Activated T-helper 1 cell treated with anti-CD3 and anti-CD28 coated beads, Interleukin-2, amount 50 U/mL, for 16 hours (primary cell): ENCODE results near the gene XRCC4.

Source experiments
- DNase-seq, 2 donors: peaks; one replicate each; pipeline ENCODE4 v3.0.0-alpha.2; 2020; ENCODE audit warnings: low read depth in 1 of 2, low spot score in 1 of 2

Gene XRCC4

DNA sequence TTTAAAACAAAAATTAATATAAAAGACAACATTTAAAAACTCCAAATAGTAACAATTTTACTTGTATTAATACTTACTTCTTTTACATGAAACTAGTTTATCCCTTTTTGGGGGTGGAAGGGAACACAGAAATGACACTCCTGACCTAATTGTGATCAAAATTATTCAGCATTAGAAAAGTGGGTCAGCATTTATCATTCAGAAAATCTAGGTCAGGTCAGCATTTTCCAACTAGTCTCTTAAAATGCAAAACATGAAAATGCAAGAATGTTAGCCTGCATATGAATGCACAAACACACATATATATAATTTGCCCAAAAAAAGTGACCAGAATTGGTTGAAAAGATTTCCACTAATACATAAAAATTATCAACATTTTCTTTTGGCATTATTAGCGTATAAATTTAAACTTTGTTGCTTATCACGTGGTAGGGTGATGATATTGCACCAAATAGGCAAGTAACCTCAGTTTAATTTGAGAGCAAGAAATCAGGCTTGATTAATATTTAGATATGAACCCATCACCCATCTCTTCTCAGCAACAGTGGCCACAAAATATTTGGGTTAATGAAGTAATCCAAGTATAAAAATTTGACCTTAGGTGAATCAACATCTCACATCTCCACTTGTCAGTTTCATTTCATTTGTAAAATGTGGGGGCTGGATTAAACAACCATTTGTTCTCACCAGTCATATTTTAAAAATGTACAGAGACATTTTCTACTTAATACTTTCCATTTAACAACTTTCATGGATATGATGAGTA, 5.9 kb upstream of the XRCC4 start:
- no peak for DNase-seq

DNA sequence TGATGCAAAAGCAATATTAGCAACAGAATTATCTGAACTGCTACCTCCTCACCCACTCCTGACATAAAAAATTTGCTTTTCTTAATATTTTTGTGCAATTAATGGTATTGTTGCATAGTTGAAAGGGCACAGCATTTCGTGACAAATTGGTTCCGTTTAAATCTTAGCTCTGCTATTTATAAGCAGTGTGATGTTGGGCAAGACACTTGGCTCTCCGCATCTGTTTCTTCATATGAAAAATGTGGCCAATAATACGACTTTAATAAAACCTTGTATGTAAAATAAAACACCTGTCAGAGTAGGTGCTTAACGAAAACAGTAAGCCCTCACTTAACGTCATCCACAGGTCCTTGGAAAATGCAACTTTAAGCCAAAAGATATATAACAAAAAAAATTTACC, 4.4 kb upstream of the XRCC4 start:
- DNase-seq = no peak

DNA sequence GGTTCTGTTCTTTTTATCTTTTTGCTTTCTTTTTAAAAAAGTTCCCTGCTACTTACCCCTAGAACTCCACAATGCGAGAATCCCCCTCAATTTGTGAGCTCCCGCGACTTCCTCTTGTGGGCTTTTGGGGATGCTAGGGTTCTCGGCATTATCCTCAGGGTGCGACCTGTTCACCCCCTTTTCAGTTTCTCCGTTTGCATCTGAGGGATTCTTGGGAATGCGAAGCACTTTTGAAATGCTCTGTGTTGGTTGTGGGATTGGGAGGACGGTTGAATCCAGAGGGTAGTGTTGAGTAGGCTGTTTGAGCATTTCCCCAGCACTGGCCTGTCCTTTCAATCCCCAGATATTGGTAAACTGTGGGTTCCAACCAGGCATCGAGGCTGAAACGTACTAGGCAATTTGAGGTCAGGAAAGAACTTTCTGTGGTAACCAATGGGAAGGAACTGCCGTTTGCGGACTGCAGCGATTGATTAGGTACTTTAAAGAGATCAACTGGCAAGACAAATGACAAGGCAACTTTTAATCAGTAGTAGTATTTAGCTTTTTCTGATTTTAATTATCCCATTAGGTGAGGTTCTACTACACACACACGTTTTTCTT, 415 bp downstream of the XRCC4 start:
- no peak for DNase-seq

DNA sequence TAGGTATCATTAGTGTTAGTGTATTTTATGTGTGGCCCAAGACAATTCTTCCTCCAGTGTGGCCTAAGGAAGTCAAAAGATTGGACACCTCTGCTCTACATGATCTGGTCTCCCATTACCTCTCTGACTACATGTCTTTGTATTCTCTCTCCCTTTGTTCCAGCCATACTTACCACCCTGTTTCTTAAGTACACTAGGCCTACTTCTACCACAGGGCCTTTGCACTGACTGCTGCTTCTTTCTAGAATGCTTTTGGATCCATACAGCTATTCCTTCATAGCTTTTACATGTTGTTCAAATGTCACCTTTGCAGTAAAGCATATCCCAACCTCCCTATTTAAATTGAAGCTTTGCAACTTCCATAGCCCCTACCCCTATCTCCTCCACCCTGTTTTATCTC, 5.4 kb downstream of the XRCC4 start:
- no peak for DNase-seq

DNA sequence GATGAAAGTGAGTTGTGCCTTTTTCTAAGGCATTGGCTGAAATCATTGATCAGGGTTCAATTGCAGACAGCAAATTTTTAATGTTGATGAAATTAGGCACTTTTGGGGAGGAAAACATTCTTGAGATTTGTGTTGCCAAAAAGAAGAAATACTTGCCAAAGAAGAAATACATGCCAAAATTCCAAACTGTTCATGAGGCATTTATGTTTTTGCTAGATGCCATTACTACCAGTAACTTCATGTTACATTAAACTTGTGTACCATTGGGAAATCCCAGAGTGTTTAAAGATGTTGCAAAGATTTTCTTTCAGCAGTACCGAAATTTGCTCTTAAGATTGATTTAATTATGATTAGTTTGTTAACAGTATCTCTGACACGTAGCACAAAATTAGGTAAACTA, 7.0 kb downstream of the XRCC4 start:
- no peak for DNase-seq

DNA sequence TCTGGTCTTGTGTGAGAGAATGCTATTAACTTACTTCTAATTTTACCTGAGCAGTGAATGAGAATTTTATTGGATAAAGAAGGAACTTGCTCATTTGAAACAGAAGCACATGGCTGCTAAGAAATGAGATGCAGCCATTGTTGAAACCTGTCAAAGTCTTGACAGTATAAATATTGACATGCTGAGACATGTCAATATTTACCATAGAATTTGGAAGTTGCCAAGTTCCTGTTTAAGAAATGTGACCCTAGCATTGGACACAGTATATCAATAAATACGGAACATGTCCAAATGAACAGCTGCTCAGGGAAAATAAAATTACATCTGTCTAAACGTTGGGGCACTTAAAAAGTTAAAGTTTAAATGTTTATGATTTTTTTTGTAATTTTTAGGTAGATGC, 7.8 kb downstream of the XRCC4 start:
- no peak for DNase-seq

DNA sequence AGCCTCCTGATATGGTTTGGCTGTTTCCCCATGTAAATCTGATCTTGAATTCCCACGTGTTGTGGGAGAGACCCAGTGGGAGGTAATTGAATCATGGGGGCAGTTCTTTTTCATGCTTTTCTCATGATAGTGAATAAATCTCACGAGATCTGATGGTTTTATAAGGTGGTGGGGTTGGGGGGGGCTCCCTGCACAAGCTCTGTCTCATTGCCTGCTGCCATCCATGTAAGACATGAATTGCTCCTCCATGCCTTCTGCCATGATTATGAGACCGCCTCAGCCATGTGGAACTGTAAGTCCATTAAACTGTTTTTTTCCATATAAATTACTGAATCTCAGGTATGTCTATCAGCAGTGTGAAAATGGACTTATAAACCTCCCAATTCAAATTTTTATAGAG, 12.8 kb downstream of the XRCC4 start:
- DNase-seq = no peak

DNA sequence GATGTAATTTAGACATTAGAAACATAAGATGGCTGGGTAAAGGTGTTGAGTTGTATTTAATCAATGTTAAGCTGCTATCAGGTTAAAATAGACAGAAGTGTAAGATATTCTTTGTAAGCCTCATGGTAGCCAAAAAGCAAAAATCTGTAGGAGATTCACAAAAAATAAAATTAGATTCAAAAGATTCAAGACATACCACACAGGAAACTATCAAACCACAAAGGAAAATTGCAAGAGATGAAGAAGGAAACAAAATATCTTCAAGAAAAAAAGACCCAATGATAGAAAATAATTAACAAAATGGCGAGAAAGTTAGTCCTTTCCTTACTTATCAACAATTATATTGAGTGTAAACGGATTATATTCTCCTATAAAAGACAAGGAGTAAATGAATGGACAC, 15.3 kb downstream of the XRCC4 start:
- DNase-seq = no peak

DNA sequence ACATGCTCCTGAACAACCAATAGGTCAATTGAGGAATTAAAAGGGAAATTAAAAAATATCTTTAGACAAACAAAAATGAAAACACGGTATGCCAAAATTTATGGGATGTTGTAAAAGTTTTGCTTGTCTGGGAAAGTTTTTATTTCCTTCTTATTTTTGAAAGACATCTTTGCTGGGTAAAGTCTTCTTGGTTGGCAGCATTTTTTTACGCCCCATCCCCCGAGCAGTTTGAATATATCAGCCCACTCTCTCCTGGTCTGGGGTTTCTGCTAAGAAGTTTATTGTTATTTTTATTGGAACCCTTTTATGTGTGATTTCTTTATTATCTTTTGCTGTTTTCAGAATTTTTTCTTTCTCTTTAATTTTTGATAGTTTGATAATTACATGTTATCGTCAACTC, 16.3 kb downstream of the XRCC4 start:
- DNase-seq = no peak

DNA sequence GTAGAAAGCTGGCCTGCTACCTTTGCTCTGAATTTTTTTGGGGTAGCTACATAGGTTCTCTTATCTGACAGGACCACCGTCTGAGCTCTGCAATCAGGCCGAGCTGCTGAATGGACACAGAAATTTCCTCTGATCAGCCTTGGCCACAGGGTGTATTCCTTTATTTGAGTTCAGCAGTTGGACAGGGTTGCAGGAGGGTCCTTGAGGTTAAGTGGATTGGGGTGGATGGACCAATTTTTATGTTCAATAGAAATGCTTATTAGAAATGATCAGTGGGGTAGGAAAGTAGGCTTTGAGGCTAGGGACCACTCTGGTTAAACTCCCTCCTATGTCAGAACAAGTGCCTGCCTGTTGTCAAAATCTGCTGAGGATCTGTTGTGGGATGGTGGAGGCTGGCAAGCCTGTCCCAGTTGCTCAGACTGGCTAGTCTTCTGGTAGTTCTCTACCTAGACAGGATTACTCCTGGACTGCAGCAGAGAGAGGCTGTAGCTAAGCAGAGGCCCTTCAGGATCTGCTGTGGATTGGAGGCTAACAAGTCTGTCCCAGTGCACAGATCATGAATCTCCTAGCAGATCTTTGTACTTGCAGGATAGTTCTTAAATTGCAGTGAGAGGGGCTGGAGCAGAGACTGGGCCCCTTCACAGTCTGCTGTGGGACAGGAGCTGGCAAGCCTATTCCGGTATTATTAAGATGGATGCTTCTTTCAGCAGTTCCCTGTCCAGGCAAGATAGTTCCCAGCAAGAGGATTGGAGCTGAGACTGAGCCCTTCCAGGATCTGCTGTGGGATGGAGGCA, 18.0 kb downstream of the XRCC4 start:
- DNase-seq = no peak

DNA sequence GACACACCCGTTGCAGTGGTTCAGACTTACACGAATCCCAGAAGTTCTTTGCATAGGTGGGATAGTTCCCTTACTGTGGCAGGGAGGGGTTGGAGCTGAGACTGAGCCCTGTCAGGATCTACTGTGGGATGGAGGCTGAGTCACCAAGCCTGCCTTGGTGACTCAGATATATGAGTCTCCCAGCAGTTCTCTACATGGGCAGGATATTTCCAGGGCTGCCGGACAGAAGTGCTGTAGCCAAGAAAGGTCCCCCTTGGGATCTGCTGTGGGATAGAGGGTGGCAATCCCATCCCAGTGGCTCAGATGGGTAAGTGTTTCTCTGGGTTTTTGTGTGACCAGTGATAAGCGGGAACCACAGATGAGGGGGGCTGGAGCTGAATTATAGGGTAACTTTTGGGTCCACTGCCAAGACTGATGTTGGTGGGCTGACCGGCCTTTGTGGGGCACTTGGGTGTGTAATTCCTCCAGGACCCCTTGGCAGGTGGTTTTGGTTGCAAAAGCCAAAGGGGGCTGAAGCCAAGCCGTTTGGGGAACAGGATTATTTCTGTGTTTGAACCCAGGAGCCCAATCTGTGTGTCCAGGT, 18.7 kb downstream of the XRCC4 start:
- DNase-seq = no peak

DNA sequence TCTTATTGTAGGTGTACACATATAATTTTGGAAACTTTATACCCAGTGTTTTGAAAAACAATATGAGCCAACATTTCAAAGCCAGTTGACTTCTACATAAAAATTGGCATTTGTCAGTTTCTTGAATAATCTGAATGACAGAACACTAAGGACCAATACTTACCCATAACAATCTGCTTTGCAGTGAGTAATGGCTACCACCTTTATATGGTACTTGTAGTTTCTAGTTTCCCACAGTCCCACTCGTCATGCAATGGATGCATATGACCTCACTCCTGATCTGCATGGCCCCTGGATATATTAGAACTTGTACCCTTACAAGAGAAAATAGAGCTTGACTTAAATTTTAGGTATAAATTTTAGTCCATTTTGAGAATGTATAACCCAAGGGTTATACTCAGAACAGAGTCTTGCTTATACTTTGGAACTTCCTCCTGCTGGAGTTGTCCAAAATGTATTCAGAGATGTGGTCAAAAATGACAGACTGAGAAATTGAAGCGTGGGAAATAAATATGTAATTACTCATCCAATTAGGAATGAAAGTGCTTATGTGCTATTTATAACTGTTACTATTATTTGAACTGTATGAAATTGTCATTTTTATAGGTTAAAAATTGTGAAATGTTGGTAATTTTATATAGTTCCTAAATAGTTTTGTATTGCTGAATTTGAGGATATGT, 19.5 kb downstream of the XRCC4 start:
- no peak for DNase-seq

DNA sequence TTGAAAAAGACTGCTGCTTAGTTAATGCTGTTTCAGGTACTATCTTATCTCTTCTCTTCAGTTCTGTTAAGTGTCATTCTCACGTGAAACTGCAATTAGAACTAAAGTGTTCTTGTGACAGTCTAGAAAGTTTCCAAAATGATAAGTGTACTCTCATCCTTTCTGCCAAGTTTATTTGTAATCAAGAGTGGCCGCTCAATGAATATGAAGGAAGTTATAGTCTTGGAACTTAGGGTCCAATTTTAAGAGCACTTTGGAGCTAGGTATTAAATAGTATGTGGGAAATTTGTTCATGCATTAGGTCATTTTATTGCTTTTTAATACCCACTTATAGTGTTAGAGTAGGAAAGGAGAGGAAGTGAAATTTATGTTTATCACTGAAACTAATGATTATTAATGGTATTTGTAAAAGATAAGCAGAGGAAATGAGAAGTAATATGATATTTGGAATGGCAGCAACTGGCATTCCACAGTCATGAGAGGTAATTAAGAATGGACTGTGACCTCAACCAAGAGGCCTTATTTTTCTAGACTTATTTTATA, 20.4 kb downstream of the XRCC4 start:
- no peak for DNase-seq

DNA sequence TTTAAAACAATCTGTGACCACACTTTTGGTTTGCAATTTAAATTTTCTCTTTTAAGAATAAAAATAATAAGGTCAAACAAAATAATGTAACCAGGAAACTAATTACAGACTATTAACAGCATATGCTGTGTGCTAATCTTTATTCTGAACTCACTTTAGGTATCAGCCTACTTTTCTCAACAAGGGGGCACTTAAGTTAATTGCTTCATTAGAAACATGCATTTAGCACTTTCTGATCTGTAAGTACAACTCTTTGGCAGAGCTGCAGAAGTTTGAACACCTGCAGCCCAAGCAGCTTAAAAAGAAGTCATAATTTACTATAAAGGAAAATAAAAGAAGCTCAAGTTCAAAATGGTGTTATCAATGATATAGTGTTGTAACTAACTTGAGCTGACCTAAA, 21.7 kb downstream of the XRCC4 start:
- DNase-seq = no peak

DNA sequence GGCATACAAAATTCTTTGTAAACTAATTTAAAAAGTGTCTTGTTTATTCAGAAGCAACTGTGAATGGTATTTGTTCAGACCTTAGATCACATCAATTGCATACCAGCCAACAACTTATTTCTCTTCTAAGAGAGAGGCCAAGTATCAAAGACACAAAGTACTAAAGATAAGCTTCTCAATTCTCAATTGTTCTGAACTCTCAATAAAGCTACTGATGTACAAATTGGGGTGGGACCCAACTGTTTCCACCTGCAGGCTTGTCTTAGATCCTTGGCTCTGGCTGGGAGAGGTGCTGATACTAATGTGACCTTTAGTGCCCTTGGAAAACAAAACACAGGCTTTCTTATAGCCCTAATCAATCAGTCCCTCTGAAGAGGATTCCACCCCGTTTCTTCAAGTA, 22.1 kb downstream of the XRCC4 start:
- DNase-seq = no peak

DNA sequence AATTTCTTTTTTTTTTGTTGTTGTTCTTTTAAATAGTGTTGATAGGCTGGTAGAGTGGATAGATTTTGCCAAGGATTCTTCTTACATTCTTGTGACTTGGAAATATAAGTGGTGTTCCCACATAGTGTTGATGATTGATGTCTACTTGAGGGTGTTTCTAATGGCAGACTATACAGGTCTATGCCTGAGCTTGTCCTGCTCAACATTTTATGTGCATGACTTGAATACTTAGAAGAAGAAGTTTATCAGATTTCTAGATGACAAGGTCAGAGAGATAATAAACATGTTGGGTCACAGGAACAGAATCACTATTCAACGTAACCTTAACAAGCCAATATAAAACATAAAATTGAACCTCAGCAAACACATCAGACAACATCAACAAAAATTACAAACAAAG, 24.2 kb downstream of the XRCC4 start:
- no peak for DNase-seq

DNA sequence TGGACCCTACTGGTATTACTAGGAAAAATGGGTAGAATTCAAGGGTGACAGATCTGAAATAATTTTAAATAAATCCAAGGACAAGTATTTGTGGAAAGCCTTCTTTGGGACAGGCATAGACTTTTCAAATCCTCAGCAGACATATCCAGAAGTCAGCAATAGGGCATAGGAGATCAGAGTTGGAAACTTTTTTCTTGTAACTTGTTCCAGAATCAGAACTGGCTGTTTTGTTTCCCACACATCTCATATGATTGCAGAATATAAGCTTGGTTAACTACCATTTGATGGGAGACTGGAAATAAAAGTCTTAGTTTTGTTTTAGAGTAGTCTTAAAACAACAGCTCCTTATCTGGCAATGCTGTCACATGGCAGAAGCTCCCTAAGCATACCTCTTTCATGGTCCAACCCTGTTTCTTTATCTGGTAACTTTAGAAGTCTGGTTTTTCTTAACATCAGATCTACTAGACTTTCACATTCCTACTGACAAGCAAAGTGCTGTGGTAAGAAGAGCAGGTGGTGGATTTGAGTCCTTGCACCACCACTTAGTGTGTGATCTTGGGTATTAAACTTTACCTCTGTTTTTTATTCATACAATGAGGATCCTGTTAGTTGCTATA, 25.1 kb downstream of the XRCC4 start:
- no peak for DNase-seq

DNA sequence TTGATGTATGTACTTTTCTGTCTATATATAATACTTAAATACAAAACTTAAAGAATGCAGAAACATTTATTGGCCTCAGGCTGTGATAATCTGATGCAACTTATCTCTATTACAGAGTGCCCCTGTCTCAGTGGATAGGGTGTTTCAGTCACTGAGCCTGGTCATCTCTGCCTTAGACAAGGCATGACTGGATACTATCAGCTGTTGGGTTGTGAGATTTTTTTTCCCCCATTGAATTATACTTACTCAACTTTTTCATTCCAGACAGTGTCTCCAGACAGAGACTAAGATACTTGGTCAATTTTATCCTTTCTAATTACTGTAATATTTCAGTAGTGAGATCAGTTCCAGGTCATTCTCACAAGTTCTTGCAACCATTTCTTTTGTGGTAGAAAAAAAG, 26.7 kb downstream of the XRCC4 start:
- no peak for DNase-seq

DNA sequence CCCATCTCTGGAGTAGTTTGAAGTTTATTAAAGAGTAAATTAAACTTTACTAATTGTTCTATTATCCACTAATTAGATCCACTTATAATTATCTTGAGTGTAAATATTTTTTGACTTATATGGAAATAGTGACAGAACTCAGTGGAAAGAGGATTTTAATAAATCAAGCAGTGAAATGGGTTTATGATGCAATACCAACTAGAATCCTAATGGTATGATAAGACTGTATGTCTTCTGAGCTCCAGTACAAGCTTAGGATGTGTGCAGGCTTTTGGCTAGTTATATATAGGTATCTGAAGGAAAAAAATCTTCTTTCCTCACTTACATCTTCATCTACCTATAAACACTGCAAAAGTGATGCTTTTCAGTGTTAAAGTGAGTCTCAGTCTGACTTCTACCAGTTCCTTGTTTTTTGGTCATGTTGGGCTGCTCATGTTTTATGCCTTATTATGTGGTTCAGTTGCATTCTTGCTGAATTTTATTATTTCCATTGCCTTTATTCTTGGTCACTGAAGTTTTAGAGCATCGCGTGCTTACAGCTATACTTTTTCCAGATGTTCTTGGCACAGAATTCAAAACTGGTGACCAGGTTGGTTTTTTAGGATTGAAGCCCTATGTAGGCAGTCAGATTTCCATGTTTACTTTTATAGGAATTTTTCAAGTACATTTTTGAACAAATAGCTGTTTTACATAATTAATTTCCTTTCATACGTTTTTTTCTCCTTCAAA, 30.5 kb downstream of the XRCC4 start:
- DNase-seq = no peak

DNA sequence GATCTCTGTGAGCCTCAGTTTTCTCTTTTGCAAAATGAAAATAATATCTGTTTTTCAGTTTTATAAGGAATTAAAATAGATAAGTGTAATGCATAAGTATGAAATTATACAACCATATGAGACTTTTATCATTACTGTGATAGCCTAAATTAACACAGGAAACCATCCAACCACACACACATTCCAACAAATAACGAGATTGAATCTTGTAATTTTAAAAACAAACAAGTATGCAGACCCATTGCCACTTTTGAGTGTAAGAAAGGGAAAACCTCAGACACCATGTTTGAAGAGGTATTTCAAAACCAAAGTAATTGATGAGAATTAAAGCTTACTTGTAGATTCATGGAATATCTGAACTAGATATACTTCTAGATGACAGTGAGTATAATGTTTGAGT, 32.0 kb downstream of the XRCC4 start:
- no peak for DNase-seq
